Nephron (organoid): ENCODE measurements around the gene SPATS2.

Experiments used
- H3K27ac Mint-ChIP-seq, 3 experiments: 2 replicates each; pipeline ENCODE4 v1.8.0; 2020; ENCODE audit warnings: mixed read lengths in 3 of 3, mild to moderate bottlenecking in 2 of 3, moderate library complexity in 1 of 3
- H3K27me3 Mint-ChIP-seq: 2 replicates; pipeline ENCODE4 v1.8.0; 2021; ENCODE audit warnings: low read depth, mild to moderate bottlenecking, moderate library complexity, mixed read lengths
- H3K36me3 Mint-ChIP-seq: 2 replicates; pipeline ENCODE4 v1.8.0; 2020; ENCODE audit warnings: low read depth, mixed read lengths
- H3K4me1 Mint-ChIP-seq: 2 replicates; pipeline ENCODE4 v1.8.0; 2020; ENCODE audit warnings: mixed read lengths
- H3K4me3 Mint-ChIP-seq, 3 experiments: 2 replicates each; pipeline ENCODE4 v1.8.0; 2020; ENCODE audit warnings: mild to moderate bottlenecking in 3 of 3, mixed read lengths in 3 of 3, moderate library complexity in 2 of 3
- H3K9me3 Mint-ChIP-seq: 2 replicates; pipeline ENCODE4 v1.8.0; 2020; ENCODE audit warnings: mixed read lengths
- CTCF ChIP-seq, 3 experiments: fragments of 200-600 bp; sonication (generic); IDR thresholded peaks; one replicate each; pipeline ENCODE4 v1.5.0; 2021; ENCODE audit warnings: antibody characterized with exemption in 3 of 3; ENCODE audit not compliant: unreplicated experiment in 3 of 3

SPATS2 gene

GRCh38 chr12:49414364-49414763 is 47.1 kb downstream of the SPATS2 start:
- H3K27me3 Mint-ChIP-seq, result no peaks in the 10 kb centered on the region
- no peaks in the 10 kb centered on the region for H3K9me3 Mint-ChIP-seq
- no peak for TF ChIP-seq CTCF (IDR thresholded peaks at IDR 0.05; ENCODE audit: unreplicated experiment in 3 of 3)
- no peak overlapping the region for H3K4me3 Mint-ChIP-seq
- no peak overlapping the region for H3K27ac Mint-ChIP-seq
- H3K4me1 Mint-ChIP-seq, result peaks cover 12% of the 10 kb centered on the region
- H3K36me3 Mint-ChIP-seq, result peaks cover 20% of the 10 kb centered on the region

GRCh38 chr12:49415521-49415970 is 48.3 kb downstream of the SPATS2 start:
- TF ChIP-seq CTCF (IDR thresholded peaks at IDR 0.05; ENCODE audit: unreplicated experiment in 3 of 3), result no peak
- Mint-ChIP-seq H3K4me1 (peaks cover 18% of the 10 kb centered on the region), H3K36me3 (peaks cover 13% of the 10 kb centered on the region), H3K9me3 (no peaks in the 10 kb centered on the region), H3K4me3 (no peak overlapping the region), H3K27ac (no peak overlapping the region), H3K27me3 (no peaks in the 10 kb centered on the region)

- H3K36me3 Mint-ChIP-seq, result peaks cover 13% of the 10 kb centered on the region
- peaks cover 18% of the 10 kb centered on the region for H3K4me1 Mint-ChIP-seq
- TF ChIP-seq CTCF (IDR thresholded peaks at IDR 0.05; ENCODE audit: unreplicated experiment in 3 of 3), result no peak
- H3K27me3 Mint-ChIP-seq, result no peaks in the 10 kb centered on the region
- no peaks in the 10 kb centered on the region for H3K9me3 Mint-ChIP-seq
- H3K27ac Mint-ChIP-seq, result no peak overlapping the region
- no peak overlapping the region for H3K4me3 Mint-ChIP-seq
Measured at GRCh38 chr12:49416892-49417291, 49.6 kb downstream of the SPATS2 start.

- H3K4me1 Mint-ChIP-seq, result peaks cover 18% of the 10 kb centered on the region
Measured at GRCh38 chr12:49417558-49417957, 50.3 kb downstream of the SPATS2 start.

GRCh38 chr12:49420556-49420955 is 53.3 kb downstream of the SPATS2 start:
- TF ChIP-seq CTCF (IDR thresholded peaks at IDR 0.05; ENCODE audit: unreplicated experiment in 3 of 3), result no peak
- Mint-ChIP-seq H3K9me3 (no peaks in the 10 kb centered on the region), H3K27ac (no peak overlapping the region), H3K27me3 (no peaks in the 10 kb centered on the region), H3K36me3 (peaks cover 20% of the 10 kb centered on the region), H3K4me3 (no peak overlapping the region), H3K4me1 (peaks cover 18% of the 10 kb centered on the region)

More at GRCh38 chr12:49417558-49417957, 50.3 kb downstream of the SPATS2 start:
- no peak overlapping the region for H3K4me3 Mint-ChIP-seq
- peaks cover 13% of the 10 kb centered on the region for H3K36me3 Mint-ChIP-seq
- H3K27me3 Mint-ChIP-seq, result no peaks in the 10 kb centered on the region
- no peaks in the 10 kb centered on the region for H3K9me3 Mint-ChIP-seq
- H3K27ac Mint-ChIP-seq, result no peak overlapping the region
- no peak for TF ChIP-seq CTCF (IDR thresholded peaks at IDR 0.05; ENCODE audit: unreplicated experiment in 3 of 3)

- peaks cover 30% of the 10 kb centered on the region for H3K36me3 Mint-ChIP-seq
- peaks cover 18% of the 10 kb centered on the region for H3K4me1 Mint-ChIP-seq
- no peaks in the 10 kb centered on the region for H3K9me3 Mint-ChIP-seq
- H3K4me3 Mint-ChIP-seq, result no peak overlapping the region
- H3K27me3 Mint-ChIP-seq, result no peaks in the 10 kb centered on the region
- no peak overlapping the region for H3K27ac Mint-ChIP-seq
- TF ChIP-seq CTCF (IDR thresholded peaks at IDR 0.05; ENCODE audit: unreplicated experiment in 3 of 3), result no peak
Measured at GRCh38 chr12:49422114-49422513, 54.9 kb downstream of the SPATS2 start.
